HG03064 (cell line): ENCODE results near the gene COBLL1.

Experiments
- ATAC-seq: cut with Tn5 transposase; IDR thresholded peaks from one replicate; pipeline ENCODE4 v1.9.1; 2021; ENCODE audit warnings: low read depth; ENCODE audit not compliant: unreplicated experiment

COBLL1 gene

GRCh38 chr2:164794016-164794415 lies 47.6 kb downstream of the COBLL1 start:
- no peak for ATAC-seq

GRCh38 chr2:164793529-164793928 lies 48.1 kb downstream of the COBLL1 start:
- ATAC-seq: no peak

- ATAC-seq: no peak
These were observed 49.1 kb downstream of the COBLL1 start for GRCh38 chr2:164792316-164793170.

GRCh38 chr2:164789968-164790367 lies 51.7 kb downstream of the COBLL1 start:
- ATAC-seq: no peak

- ATAC-seq: no peak
These were observed 54.8 kb downstream of the COBLL1 start for GRCh38 chr2:164786787-164787186.

- ATAC-seq: no peak
These were observed 56.2 kb downstream of the COBLL1 start for GRCh38 chr2:164785457-164785856.

- no peak for ATAC-seq
These were observed 57.2 kb downstream of the COBLL1 start for GRCh38 chr2:164784376-164784775.

GRCh38 chr2:164782323-164782722 lies 59.3 kb downstream of the COBLL1 start:
- no peak for ATAC-seq

- ATAC-seq: no peak
These were observed 60.2 kb downstream of the COBLL1 start for GRCh38 chr2:164781394-164781793.

- no peak for ATAC-seq
These were observed 60.9 kb downstream of the COBLL1 start for GRCh38 chr2:164780611-164781178.

- ATAC-seq: no peak
These were observed 62.1 kb downstream of the COBLL1 start for GRCh38 chr2:164779383-164780057.

GRCh38 chr2:164778723-164779122 lies 62.9 kb downstream of the COBLL1 start:
- ATAC-seq: no peak

GRCh38 chr2:164777847-164778461 lies 63.7 kb downstream of the COBLL1 start:
- ATAC-seq: no peak

GRCh38 chr2:164773635-164774034 lies 68.0 kb downstream of the COBLL1 start:
- ATAC-seq: no peak

- no peak for ATAC-seq
These were observed 68.5 kb downstream of the COBLL1 start for GRCh38 chr2:164773091-164773490.

- no peak for ATAC-seq
These were observed 69.7 kb downstream of the COBLL1 start for GRCh38 chr2:164771897-164772296.

- ATAC-seq: no peak
These were observed 71.2 kb downstream of the COBLL1 start for GRCh38 chr2:164770421-164770916.

GRCh38 chr2:164766954-164767320 lies 74.7 kb downstream of the COBLL1 start:
- ATAC-seq: no peak

- no peak for ATAC-seq
These were observed 75.2 kb downstream of the COBLL1 start for GRCh38 chr2:164766216-164766953.

- no peak for ATAC-seq
These were observed 76.6 kb downstream of the COBLL1 start for GRCh38 chr2:164764996-164765395.
